HG02943 (cell line): ENCODE data around the gene RAB15.

Source experiments
- ATAC-seq: cut with Tn5 transposase; IDR thresholded peaks from one replicate; pipeline ENCODE4 v1.9.1; 2021; ENCODE audit warnings: mild to moderate bottlenecking, low read depth, moderate library complexity; ENCODE audit not compliant: unreplicated experiment

The RAB15 gene

DNA sequence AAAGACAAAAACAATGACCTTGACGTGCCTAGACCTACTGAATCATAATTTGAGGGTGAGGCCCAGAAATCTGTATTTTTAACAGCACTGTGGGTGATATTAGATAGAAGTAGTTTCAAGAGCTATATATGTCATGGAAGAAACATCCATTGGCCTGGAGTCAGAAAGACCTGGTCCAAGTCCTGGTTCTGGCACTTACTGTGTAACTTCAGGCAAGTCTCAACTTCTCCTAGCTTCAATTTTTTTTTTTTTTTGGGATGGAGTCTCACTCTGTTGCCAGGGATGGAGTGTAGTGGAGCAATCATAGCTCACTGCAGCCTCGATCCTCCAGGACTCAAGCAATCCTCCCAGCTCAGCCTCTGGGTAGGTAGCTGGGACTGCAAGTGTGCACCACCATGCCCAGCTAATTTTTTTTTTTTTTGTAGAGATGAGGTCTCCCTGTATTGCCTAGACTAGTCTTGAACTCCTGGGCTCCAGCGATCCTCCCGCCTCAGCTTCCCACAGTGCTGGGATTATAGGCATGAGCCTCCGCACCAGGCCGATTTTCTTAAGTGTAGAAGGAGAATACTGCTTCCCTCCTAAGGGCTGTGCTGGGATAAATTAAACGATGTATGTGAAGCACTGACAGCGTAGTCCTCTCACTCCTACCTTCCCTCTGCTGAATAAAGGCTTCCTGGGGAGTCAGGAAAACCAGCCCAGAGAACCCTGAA lies 15.3 kb downstream of the RAB15 start:
- ATAC-seq = no peak

- no peak for ATAC-seq
These were observed 16.8 kb downstream of the RAB15 start for GRCh38 chr14:64955297-64955696.

GRCh38 chr14:64954491-64955240 lies 17.5 kb downstream of the RAB15 start:
- ATAC-seq = no peak

DNA sequence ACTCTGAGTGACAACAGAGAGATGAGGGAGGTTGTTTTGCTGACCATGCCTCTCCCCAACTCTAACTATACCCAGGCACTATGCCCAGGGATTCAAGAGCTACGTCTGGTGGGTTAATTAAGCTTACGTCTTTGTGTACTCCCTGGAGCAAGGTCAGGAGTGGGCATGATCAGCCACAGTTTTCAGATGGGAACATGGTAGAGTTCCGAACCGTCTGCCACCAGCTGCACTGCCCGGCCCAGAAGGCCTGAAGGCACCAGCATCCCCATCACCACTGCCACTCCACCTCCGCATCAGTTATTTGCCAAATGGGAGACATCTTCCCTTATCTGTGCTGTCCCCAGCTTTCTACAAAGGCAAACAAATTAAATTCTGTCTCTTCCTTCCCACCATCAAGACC lies 18.5 kb downstream of the RAB15 start:
- no peak for ATAC-seq

DNA sequence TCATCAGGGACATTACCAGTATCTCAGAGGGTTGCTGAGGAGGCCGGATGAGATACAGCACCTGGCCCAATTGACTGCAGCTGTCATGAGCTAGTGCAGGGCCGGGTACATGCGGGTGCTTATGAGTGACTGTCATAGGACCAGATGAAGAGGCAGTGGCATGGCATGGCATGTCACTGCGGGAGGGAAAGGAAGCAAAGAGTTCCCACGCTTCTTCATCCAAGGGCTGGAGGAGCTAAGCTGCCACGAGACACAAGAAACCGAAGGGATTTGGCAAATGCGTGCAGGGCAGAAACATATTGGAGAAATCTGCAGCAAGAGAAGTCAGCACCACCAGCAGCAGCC lies 18.9 kb downstream of the RAB15 start:
- no peak for ATAC-seq

DNA sequence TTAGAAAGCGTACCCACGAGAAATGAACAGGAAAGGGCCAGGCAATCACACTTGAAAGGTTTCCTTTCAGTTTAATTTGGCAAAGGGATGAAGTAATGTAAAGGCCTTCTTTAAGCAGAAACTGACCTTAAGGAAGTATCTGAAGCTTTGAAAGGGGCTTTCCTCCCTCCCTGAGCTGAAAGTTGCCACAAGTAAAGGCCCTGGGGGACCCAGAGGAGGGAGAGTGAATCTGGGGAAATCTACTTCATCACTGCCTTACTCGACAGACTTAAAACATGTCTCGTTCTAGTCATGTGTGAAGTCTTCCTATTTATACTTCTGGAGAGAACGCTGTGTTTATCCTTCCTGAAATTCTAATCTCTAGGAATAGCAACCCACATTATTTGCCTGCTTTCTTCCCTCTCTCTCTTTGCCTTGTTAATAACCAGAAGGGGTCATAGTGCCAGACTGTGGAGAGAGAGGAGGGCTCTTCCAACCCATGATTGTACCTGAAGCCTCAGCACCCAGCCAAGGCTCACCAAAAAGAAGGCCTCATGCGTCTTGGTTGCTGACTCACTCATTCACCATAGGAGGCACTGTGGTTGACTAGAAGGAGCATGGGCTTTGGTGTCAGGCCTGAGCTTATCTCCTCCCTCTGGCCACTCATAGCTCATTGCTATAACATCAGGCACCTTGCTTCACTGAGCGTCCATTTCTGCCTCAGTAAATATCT lies 19.4 kb downstream of the RAB15 start:
- ATAC-seq = no peak

GRCh38 chr14:64951724-64952123 lies 20.4 kb downstream of the RAB15 start:
- ATAC-seq = no peak

DNA sequence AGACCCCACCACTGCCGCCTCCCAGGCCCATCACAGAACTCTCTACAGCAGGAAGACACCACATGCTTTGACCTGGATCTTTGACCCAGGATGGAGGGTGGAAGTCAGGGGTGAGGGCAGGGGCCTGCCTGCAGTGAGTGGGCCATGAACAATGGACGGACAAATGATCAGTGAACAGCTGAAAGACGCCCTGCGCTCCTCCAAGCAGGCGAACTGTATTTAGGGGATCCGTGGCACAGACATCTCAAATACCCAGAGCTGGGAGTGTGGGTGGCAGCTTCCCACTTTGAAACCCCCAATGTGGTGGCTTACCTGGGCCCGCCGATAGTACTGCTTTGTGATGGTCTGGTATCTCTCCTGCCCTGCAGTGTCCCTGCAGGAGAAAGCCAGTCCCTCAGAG lies 20.8 kb downstream of the RAB15 start:
- no peak for ATAC-seq

DNA sequence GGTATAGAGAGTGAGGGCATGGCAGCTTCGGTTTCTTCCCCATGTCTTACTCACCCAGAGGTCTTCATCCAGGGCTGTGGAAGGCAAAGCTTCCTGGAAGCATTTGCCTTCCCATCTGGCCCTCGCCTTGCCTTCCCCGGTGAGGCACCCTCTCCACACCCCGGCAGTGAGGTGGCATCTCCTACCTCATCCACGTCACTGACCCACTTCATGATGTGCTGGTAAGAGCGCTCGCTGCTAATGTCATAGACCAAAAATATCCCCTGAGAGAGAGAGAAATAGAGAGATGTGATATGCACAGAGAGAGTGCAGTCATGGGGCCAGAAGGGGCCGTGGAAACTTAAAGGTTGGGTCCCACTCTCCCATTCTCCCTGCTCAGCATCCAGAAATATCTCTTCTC lies 21.2 kb downstream of the RAB15 start:
- no peak for ATAC-seq

GRCh38 chr14:64948612-64949210 lies 23.4 kb downstream of the RAB15 start:
- no peak for ATAC-seq

- ATAC-seq = no peak
These were observed 24.2 kb downstream of the RAB15 start for GRCh38 chr14:64947710-64948611.

GRCh38 chr14:64946310-64947045 lies 25.7 kb downstream of the RAB15 start:
- no peak for ATAC-seq

DNA sequence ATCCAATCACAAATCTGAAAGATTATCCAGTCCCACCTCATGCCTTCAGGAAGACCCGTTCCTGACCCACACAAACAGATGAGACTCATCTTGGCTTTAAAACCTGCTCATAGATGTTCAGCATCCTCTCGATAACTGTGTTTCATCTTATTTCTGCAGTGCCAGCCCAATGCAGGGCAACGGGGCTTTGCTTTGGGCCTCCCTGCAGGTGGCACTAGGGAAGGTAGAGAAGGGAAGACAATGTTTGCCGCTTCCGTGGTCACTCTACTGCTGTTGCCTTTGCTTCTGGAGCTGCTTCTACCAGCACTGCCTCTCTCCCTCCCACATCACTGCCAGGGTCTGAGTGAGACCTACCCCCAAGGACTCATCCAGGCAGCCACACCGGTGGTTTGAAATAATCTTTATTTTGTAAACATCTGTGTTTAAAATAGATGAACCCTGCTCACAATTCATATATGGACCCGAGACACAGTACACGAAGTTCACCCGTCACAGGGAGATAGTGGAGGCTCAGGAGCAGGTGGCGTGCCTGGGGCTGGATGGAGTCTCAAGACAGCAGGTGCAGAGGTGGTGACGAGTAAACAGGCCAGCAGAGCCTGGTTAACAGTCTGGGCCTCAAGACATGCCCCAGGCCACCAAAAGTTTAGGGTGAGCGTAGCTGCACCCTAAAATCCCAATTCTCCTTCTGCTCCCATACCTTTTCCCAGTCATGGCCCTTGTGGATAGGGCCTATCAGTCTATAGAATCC lies 26.5 kb downstream of the RAB15 start:
- no peak for ATAC-seq

DNA sequence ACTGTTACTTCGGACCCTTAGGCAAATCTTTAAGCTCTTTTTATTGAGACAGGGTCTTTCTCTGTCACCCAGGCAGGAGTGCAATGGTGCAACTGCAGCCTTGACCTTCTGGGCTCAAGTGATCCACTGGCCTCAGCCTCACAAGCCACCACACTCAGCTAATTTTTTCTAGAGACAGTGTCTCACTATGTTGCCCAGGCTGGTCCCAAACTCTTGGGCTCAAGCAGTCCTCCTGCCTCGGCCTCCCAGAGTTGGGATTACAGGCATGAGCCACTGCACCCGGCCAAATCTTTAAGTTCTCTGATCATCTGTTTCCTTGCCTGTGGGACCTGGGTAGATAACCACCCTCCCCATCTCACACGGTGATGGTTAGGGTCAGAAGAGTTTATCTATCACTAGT lies 27.3 kb downstream of the RAB15 start:
- no peak for ATAC-seq

- ATAC-seq = no peak
These were observed 28.1 kb downstream of the RAB15 start for GRCh38 chr14:64944041-64944440.

GRCh38 chr14:64943556-64943955 lies 28.6 kb downstream of the RAB15 start:
- ATAC-seq = no peak

DNA sequence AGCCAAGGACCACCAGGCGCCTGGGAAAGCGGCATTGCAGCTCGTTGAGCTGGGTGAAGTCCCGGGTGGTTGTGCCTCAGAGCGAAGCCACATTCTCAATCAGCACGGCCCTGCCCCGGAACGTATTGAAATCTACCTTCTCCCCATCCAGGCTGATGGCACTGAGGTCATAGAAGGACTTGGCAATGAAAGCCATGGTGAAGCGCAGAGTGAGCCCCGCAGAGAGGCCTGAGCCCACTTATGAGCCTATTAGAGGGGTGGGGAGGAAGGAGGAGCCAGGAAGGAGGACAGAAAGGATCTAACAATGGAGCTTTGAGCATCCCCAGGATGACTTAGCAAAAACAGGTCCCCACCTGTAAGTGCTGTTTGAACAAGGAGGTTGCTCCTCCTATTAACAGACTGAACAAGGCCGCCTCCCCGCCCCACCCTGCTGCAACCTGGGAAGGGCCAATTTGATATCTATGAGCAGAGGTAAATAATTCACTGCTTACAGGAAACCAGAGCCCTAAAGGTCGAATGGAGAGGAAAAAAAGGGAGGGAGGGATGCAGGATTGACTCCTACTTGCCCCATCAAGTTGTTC lies 29.5 kb downstream of the RAB15 start, which contains the start of gene GPX2:
TSS of gene GPX2 (minus strand) at position 215 of the 581 bp plus-strand sequence. CDS start at position 196, 19 bp downstream.
- ATAC-seq = no peak

- no peak for ATAC-seq
These were observed 31.7 kb downstream of the RAB15 start for GRCh38 chr14:64940336-64940910.
